Measurements from ENCODE around the gene NEFH.
"Not testable (repeated sequence)": the region's sequence is repeated elsewhere in the genome, so short reads cannot be mapped to it uniquely, and the experiment has no call there.

The NEFH gene

GRCh38 chr22:29479417-29480261, at the start of gene NEFH:
Gene NEFH (plus strand): TSS chr22:29480218. CDS start chr22:29480263, 45 bp downstream.
- DNase-seq (ENCODE audit: low read depth in 2 of 2), result no peak

GRCh38 chr22:29431986-29432385, 48.0 kb upstream of the NEFH start:
- no peak for DNase-seq (ENCODE audit: low read depth in 2 of 2)

- DNase-seq (ENCODE audit: low read depth in 2 of 2), result no peak
Observed at GRCh38 chr22:29433856-29434255, 46.2 kb upstream of the NEFH start.

- DNase-seq (ENCODE audit: low read depth in 2 of 2), result no peak
Observed at GRCh38 chr22:29434288-29434687, 45.7 kb upstream of the NEFH start.

- DNase-seq (ENCODE audit: low read depth in 2 of 2), result no peak
Observed at GRCh38 chr22:29435236-29436136, 44.5 kb upstream of the NEFH start.

GRCh38 chr22:29438283-29438682, 41.7 kb upstream of the NEFH start, which contains the start of gene RFPL1:
Gene RFPL1 (plus strand): TSS chr22:29438583.
- not testable (repeated sequence) for DNase-seq (ENCODE audit: low read depth in 2 of 2)

GRCh38 chr22:29442976-29443375, 37.0 kb upstream of the NEFH start:
- no peak for DNase-seq (ENCODE audit: low read depth in 2 of 2)

- DNase-seq (ENCODE audit: low read depth in 2 of 2), result no peak
Observed at GRCh38 chr22:29443452-29443851, 36.6 kb upstream of the NEFH start.

GRCh38 chr22:29443861-29444792, 35.9 kb upstream of the NEFH start:
- no peak for DNase-seq (ENCODE audit: low read depth in 2 of 2)

- DNase-seq (ENCODE audit: low read depth in 2 of 2), result no peak
Observed at GRCh38 chr22:29445508-29445907, 34.5 kb upstream of the NEFH start.

GRCh38 chr22:29447906-29448305, 32.1 kb upstream of the NEFH start:
- DNase-seq (ENCODE audit: low read depth in 2 of 2), result no peak

- DNase-seq (ENCODE audit: low read depth in 2 of 2), result no peak
Observed at GRCh38 chr22:29449296-29449875, 30.6 kb upstream of the NEFH start.

GRCh38 chr22:29450222-29450621, 29.8 kb upstream of the NEFH start:
- no peak for DNase-seq (ENCODE audit: low read depth in 2 of 2)

GRCh38 chr22:29451863-29452262, 28.2 kb upstream of the NEFH start:
- no peak for DNase-seq (ENCODE audit: low read depth in 2 of 2)

GRCh38 chr22:29454276-29454675, 25.7 kb upstream of the NEFH start:
- no peak for DNase-seq (ENCODE audit: low read depth in 2 of 2)

- no peak for DNase-seq (ENCODE audit: low read depth in 2 of 2)
Observed at GRCh38 chr22:29456211-29456671, 23.8 kb upstream of the NEFH start.

- no peak for DNase-seq (ENCODE audit: low read depth in 2 of 2)
Observed at GRCh38 chr22:29457730-29458129, 22.3 kb upstream of the NEFH start.

GRCh38 chr22:29458551-29458950, 21.5 kb upstream of the NEFH start:
- no peak for DNase-seq (ENCODE audit: low read depth in 2 of 2)

GRCh38 chr22:29459773-29460172, 20.2 kb upstream of the NEFH start:
- no peak for DNase-seq (ENCODE audit: low read depth in 2 of 2)

GRCh38 chr22:29461263-29461662, 18.8 kb upstream of the NEFH start:
- no peak for DNase-seq (ENCODE audit: low read depth in 2 of 2)

GRCh38 chr22:29463629-29464028, 16.4 kb upstream of the NEFH start:
- no peak for DNase-seq (ENCODE audit: low read depth in 2 of 2)

All from stimulated activated CD8-positive, alpha-beta memory T cell treated with anti-CD3 and anti-CD28 coated beads, Interleukin-15, amount 100 ng/mL, for 4 hours (primary cell).